Choroid plexus epithelial cell (primary cell): ENCODE data around the gene TMEM225.

Experiments used
- DNase-seq: peaks from one replicate; pipeline ENCODE4 v3.0.0-alpha.2; 2010; ENCODE audit warnings: low read depth
- H3K4me3 ChIP-seq: 2 replicates; pipeline ENCODE4 v1.5.1; 2011; ENCODE audit warnings: low read depth, mild to moderate bottlenecking, control low read depth, low read length, moderate library complexity
- TF ChIP-seq, protein P1 (sequence below): conservative IDR thresholded peaks from 2 replicates; pipeline ENCODE4 v1.5.1; 2011; ENCODE audit warnings: low read depth, mild to moderate bottlenecking, control low read depth, inconsistent platforms, low read length, moderate library complexity

Gene TMEM225, protein sequence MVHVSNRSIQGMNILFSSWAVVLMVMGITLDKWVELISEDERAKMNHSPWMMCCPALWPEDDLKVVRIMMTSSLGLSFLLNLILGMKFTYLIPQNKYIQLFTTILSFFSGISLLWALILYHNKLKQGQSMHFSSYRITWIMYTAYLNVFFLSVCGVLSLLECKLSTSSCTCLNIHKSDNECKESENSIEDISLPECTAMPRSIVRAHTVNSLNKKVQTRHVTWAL

DNA sequence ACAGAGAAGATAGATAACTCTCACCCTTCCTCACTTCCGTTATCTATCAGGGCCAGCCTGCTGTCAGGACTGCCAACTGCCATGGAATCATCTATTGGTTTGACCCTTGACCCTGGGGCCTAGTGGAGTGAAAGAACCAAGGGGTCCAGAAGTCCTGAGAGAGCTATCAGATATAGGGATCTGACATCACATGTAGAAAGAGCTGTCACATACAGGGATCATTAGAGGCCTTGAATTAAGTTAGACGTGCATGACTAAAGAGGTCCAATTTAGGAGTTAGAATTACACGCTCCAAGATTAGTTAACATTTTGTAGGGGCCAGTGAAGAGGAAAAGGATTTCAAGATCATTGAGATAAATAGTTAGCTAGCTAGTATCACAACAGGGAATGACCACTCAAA is at the start of gene TMEM225:
TMEM225 (minus strand) TSS at position 101 of the 400 bp plus-strand sequence. CDS start 245 bp downstream, outside the sequence.
- TF ChIP-seq, protein P1, sequence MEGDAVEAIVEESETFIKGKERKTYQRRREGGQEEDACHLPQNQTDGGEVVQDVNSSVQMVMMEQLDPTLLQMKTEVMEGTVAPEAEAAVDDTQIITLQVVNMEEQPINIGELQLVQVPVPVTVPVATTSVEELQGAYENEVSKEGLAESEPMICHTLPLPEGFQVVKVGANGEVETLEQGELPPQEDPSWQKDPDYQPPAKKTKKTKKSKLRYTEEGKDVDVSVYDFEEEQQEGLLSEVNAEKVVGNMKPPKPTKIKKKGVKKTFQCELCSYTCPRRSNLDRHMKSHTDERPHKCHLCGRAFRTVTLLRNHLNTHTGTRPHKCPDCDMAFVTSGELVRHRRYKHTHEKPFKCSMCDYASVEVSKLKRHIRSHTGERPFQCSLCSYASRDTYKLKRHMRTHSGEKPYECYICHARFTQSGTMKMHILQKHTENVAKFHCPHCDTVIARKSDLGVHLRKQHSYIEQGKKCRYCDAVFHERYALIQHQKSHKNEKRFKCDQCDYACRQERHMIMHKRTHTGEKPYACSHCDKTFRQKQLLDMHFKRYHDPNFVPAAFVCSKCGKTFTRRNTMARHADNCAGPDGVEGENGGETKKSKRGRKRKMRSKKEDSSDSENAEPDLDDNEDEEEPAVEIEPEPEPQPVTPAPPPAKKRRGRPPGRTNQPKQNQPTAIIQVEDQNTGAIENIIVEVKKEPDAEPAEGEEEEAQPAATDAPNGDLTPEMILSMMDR, result no peak
- H3K4me3 ChIP-seq, result no peak within 1 kb of the TSS
- DNase-seq, result no peak

DNA sequence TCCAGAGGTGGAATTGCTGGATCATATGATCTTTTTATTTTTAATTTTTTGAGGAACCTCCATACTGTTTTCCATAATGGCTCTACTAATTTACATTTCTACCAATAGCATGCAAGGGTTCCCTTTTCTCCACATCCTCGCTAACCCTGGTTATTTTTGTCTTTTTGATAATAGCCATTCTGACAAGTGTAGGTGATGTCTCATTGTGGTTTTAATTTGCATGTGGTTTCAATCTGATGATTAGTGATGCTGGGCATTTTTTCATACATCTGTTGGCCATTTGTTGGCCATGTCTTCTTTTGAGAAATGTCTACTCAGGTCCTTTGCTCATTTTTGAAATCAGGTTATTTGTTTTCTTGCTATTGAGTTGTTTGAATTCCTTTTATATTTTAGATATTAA is 38.6 kb upstream of the TMEM225 start:
- TF ChIP-seq, protein P1, result no peak
- H3K4me3 ChIP-seq, result no peak overlapping the region
- no peak for DNase-seq

- TF ChIP-seq, protein P1, result no peak
- H3K4me3 ChIP-seq, result no peak overlapping the region
- no peak for DNase-seq
Measured at GRCh38 chr11:123920943-123921342, 35.5 kb upstream of the TMEM225 start.

DNA sequence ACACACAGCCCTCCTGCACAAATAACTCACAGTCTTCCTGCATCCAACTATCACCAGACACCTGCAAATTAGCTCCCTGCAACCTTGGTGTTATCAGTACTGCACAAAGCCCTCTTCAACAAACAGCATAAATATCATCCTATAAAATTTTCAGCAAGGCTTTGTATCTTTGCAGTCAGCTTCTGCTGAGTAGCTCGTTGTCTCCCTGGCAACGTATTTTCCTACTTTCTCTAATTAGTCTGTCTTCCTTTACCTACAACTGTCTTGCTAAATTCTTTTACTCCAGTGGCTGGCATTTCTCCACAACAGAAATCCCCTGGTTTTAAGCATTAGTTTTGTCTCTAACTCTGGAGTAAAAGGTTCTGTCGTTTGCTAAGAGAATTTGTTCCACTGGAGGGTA is 20.4 kb upstream of the TMEM225 start:
- H3K4me3 ChIP-seq, result no peak overlapping the region
- TF ChIP-seq, protein P1, result no peak
- no peak for DNase-seq

GRCh38 chr11:123904932-123905331 is 19.5 kb upstream of the TMEM225 start:
- no peak for DNase-seq
- TF ChIP-seq, protein P1, result no peak
- H3K4me3 ChIP-seq, result no peak overlapping the region

GRCh38 chr11:123903932-123904331 is 18.5 kb upstream of the TMEM225 start:
- no peak overlapping the region for H3K4me3 ChIP-seq
- TF ChIP-seq, protein P1, result no peak
- no peak for DNase-seq

GRCh38 chr11:123901867-123902266 is 16.4 kb upstream of the TMEM225 start, which contains the start of gene OR8D4:
TSS of gene OR8D4 (plus strand) at chr11:123902167. CDS start at chr11:123906432, 4,265 bp downstream.
- H3K4me3 ChIP-seq, result no peak within 1 kb of the TSS
- TF ChIP-seq, protein P1, result no peak
- no peak for DNase-seq
